NK-92 treated with Interleukin-12 subunit alpha and Interleukin-12 subunit beta, amount 100 ng/mL, for 24 hours (cell line): ENCODE measurements around the gene DACT1.

Source experiments
- DNase-seq: peaks from one replicate; lab custom pipeline; 2025; lab: John Stamatoyannopoulos, UW

Gene DACT1

DNA sequence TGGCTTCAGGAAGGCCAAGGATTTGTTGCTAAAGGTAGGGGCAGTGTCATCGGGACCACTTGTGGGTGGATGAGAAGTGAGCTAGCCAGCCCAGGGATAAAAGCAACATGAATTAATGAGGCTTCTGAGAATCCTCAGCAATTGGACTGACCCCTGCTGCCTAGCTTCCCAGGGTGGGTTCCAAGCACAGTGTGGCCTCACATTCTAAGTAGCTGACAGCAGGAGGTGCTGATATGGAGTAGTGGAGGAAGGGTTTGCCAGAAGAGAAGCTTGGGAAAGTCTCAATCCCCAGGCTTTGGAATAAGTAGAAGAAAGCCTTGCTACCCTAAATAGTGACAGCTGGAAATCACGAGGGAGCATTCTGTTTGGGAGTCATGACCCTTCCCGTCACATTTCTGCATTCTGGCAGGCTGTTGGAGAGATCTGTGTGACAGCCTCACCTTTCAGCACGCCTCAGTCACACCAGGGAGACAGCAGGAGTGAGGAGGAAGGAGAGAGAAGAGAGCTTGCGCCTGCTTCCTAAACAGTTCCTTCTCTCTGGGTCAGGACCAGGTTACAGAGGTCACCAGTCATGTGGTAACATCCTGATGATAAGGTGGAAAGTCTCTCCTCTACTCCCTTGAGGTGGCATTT is 31.2 kb downstream of the DACT1 start:
- no peak for DNase-seq

DNA sequence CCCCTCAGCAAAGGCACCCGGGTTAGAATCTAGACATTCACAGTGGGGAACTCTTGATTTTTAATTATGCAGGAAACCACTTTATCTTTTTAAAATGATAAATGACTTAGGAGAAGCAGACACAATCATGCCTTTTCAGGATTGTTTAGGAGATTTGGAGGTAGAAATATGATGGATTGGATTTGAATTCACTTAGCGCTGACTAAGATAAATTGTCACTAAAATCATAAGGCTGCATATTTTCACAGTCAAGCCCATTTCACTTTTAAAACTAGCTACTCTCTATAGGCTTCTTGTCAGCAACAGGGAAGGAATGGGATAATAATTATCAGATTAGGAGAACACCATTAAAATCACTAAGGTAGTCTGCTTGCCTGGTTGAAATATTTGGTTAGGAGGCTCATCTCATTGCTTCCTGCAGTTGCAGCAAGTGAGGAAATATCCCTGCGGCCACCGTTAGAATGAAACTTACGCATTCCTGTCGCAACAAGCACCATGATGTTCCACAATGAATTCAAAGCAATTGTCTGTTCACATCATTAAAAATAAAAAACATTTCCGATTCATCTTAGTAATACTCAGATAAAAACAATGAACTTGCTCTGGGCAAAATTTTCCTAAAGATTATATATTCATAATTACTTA is 31.9 kb downstream of the DACT1 start:
- no peak for DNase-seq

DNA sequence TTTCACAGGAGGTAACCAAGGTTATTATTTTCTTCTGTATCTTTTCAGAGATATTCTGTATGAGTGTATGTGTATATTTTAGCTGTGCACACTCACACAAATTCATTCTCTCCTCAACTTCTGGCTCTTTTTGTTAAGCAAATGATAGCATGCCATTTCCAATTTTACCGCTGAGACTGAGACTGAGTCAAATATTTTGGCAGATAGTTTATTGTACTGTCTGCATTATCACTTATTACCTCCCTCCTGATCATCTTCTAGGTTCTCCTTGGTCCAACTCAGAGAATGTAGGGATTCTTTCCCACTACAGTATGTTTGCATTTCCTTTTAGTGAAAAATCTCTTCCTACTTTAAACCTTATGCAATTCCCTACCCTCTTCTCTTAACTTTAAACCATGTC is 33.3 kb downstream of the DACT1 start:
- DNase-seq = no peak

DNA sequence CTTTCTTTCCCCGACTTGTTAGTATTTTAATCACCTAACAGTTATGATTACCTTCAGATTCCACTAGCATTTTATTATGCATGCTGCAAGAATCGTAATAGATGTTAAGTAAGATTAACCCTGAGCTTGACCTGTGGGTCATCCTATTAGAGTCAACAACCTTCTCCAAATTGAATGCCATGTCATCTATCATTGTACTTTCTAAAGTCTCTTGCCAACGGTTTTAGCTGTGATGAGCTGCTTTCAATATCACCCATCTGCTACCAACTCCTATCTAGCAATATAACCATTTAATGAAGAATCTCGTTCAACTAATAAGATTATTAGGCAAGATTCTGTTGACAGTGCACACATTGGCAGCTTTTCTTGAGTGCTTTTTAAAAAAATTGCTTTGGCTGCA is 33.7 kb downstream of the DACT1 start:
- DNase-seq = no peak

DNA sequence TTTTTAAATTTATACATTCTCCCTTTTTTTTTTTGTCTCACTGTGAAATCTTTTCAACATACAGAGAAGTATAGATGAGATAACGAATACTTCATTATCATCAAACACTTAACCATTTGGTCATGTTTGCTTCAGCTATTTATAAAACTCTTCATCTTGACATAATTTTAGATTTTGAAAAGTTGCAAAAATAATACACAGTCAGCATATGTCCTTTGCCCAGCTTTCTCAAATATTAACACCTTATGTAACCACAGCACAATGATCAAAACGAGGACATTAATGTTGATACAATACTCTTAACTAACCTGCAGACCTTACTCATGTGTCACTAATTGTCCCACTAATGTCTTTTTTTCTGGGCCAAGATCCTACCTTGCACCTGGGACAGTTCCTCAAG is 36.0 kb downstream of the DACT1 start:
- DNase-seq = no peak

DNA sequence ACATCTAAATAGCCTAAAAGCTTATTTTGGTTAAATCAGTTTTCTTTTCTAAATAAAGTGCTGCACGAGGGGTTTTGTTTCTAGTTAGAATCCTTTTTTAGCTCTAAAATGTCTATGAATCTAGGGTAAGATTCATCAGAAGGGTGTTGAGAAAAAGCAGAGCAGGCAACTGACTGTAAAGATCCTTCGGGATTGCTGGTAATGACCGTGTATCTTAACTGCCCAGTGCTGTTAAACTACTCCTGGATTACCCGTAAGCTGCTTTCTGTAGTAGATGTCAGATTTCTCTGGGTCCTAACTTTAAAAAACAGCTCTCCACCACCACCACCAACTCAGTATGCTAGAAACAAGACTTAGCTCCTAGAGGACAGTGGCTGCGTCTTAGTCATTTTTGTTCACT is 39.2 kb downstream of the DACT1 start:
- DNase-seq = no peak

DNA sequence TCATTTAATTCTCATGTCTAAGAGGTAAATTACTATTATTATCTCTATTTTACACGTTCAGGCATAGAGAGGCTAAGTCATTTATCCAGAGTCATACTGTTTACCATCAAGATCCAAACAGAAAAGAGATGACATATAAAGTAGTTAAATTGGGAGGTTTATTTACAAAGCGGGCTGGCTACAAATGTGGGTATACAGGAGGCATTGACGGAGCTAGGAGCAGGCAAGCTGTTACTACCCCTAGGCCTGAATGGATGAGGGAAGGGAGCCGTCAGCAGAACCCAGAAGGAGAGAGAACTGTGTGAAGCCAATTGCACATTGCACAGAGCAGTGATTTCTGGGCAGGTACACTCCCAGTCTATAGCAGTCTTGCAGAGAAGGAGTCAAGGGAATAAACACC is 39.8 kb downstream of the DACT1 start:
- DNase-seq = no peak

DNA sequence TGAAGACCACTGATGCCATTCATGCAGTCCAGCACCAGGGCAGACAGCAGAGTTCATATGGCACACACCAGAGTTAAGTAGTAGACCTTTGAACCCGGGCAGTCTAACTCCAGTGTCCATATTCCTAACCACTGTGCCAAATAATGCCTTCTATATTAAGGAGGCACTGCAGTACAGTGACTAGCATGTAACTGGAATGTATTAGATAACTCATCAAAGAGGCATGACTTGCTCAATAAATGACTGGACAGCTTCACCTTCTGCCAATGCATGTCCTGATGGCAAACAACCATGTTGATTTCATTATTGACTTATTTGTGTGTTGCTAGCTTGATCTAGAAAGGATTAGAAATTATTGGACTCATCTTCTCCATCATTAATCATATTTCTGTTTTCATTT is 40.2 kb downstream of the DACT1 start:
- DNase-seq = no peak

DNA sequence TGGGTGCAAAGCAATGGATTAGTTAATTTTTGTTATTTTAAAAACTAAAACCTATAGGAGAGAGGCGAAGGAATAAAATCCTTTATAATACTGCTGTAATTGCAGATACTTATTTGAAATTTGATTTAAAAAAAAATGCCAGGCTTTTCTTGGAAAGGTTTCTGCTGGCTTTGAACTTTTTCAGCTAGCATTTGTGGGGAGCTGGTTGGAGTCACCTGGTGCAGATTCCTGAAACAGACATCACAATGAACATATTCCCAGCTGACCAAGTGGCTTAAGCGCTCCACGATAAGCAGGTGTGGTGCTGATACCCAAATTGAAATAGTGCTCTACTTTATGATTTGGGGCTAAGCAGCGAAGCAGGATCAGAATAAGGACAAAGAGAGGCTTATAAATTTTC is 42.9 kb downstream of the DACT1 start:
- DNase-seq = no peak

DNA sequence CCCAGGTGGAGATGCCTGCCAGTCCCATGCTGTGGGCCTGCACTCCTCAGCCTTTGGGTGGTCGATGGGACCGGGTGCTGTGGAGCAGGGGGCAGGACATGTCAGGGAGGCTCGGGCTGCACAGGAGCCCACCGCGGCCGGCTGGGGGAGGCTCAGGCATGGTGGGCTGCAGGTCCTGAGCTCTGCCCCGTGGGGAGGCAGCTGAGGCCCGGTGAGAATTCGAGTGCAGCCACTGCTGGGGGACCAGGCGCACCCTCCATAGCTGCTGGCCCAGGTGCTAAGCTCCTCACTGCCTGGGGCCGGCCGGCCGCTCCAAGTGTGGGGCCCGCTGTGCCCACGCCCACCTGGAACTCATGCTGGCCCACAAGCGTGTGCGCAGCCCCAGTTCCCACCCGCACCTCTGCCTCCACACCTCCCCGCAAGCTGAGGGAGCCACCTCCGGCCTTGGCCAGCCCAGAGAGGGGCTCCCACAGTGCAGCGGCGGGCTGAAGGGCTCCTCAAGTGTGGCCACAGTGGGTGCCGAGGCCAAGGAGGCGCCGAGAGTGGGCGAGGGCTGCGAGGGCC is 49.6 kb downstream of the DACT1 start:
- DNase-seq = no peak

DNA sequence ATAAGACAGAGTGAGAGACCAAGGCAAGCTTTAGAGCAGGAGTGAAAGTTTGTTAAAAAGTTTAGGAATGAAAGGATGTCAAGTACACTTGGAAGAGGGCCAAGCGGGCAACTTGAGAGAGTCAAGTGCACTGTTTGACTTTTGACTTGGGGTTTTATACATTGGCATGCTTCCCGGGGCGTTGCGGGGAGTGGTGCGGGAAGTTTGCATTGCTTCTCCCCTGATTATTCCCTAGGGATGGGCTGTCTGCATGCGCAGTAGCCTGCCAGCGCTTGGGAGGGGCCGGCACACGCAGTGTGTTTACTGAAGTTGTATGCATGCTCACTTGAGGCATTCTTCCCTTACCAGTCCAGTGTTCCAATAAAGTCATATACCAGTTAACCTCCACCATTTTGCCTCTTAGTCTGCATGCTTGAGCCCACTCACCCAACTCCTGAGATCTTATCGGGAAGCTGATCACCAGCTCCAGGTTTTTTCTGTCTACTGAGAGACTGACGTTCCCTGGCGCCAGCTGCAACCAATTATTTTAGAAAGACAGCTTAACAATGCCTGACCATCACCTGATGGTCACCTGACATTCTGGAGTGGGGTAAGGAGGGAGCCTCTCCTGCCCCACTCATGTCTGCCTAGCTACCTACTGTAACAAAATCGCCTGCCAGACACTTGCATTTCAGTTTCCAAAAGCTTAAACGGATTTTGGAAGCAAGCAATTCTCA is 53.2 kb downstream of the DACT1 start:
- no peak for DNase-seq

DNA sequence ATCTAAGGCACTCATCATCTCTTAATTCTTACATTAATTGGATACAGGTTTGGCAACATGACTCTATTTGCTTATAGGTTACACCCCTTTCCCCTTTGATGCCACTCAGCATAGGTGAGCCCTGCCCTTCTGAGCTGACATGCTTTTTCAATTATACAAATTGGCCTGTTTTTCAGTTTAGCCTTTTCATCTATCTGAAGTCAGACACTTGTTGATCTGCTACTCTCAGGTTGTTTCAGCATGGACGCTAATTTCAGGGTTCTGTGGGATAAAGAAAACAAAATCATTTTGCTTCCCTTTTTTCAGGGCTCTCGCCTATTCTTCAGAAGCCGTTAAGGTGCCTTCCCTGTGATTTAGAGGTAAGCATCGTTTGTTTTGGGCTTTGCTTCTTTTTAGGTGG is 55.3 kb downstream of the DACT1 start:
- no peak for DNase-seq

DNA sequence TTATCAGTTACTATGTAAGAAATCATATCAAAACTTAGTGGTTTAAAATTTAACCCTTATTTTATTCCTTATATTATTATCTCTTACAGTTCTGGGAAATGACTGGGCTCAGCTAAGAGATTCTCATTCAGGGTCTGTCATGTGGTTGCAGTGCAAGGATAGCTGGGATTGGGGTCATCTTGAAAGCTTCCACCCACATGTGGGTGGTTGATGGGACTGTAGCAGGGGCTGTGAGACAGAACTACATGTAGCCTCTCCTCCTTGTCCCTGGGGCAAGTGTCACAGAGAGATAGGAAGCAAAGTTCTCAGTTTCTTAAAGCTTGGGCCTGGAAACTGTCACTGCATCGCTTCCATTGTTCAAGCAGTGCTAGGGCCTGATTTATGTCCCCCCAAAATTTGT is 57.8 kb downstream of the DACT1 start:
- DNase-seq = no peak

DNA sequence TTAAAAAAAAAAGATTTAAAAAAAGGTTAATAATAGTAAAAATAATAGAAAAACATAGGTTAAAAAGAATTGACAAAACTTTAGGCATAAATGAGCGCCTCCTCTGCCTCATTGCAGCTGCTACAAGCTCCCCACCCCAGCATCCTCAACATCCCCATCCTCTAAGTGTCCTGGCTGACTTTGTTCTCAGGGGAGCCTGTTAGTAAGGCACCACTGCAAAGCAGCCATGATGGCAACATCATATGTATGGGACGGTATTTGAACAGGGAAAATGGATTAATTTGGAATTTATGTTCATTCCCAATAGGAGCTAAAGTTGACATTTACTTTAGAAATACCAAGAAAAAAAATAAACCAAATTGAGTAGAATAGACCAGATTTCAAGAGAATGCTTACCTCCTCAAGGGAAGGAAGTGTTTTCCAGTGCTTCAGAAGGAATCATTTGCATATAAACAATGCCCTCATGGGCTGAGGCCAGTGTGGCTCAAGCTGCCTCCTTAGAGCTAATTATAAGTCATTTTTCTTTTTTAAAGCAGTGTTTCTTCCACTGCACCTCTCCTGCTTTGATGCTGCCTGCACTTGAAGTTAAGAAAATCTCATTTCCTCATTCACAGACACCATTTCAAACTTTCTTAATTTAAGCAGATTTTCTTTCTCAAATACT is 59.6 kb downstream of the DACT1 start:
- DNase-seq = no peak
